ENCODE results near the gene TRDMT1. TPM values are rescaled to one million over a fixed set of nuclear protein-coding genes. Genes with fewer than 3 reads are reported as not detected.

Gene TRDMT1
- total and polyA plus RNA-seq, 12 donors, result 2.0 to 6.3 (median 3.7) TPM

DNA sequence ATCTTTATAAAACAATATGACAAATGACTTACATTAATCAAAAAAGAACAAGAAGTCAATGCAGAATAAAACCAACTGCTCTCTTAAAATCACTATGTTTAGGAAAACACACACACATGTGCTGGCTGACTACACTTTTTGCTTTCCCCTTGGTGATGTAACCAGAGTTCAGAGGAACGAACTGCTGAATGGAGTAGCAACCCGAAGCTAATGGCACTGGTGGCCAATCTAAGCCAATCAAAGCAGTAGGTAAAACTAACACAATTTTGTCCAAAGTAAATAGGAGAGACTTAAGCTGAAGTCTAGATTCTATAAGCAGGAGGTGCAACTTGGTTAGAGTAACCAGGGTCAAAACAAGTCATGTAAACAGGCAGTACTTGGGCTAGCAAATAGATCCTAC lies 38.6 kb downstream of the TRDMT1 start:
- H3K9me3 ChIP-seq, result peaks cover 0 to 4% (median 0%) of the 10 kb centered on the region in 11 donors
- no peak overlapping the region for H3K4me3 ChIP-seq
- no peak for DNase-seq
- TF ChIP-seq CTCF (IDR thresholded peaks at IDR 0.05), result no peak
- ATAC-seq, result no peak
- intact Hi-C loops (cut with DNase I), result no loop called here
- H3K27me3 ChIP-seq, result no peaks in the 10 kb centered on the region
- no peaks in the 10 kb centered on the region for H3K36me3 ChIP-seq
- no peak overlapping the region for H3K27ac ChIP-seq
- 84 to 91% methylated on average over 2 of the region's 2 CpGs for WGBS, 2 donors
- H3K4me1 ChIP-seq, result no peaks in the 10 kb centered on the region

GRCh38 chr10:17161775-17162174 lies 39.7 kb downstream of the TRDMT1 start:
- no peak for TF ChIP-seq CTCF (IDR thresholded peaks at IDR 0.05)
- ATAC-seq (no peak), DNase-seq (no peak)
- Histone ChIP-seq H3K9me3 (peaks cover 0 to 4% (median 0%) of the 10 kb centered on the region in 11 donors), H3K36me3 (peaks cover 0 to 4% (median 0%) of the 10 kb centered on the region in 9 donors), H3K4me1 (no peaks in the 10 kb centered on the region), H3K4me3 (no peak overlapping the region), H3K27me3 (no peaks in the 10 kb centered on the region), H3K27ac (no peak overlapping the region)
- WGBS, 2 donors, result 62 to 78% methylated on average over 3 of the region's 3 CpGs
- intact Hi-C loops (cut with DNase I), result no loop called here

- ATAC-seq (no peak), DNase-seq (no peak)
- Histone ChIP-seq H3K9me3 (no peaks in the 10 kb centered on the region), H3K27ac (no peak overlapping the region), H3K4me3 (no peak overlapping the region), H3K36me3 (peaks cover 0 to 7% (median 0%) of the 10 kb centered on the region in 9 donors), H3K4me1 (no peaks in the 10 kb centered on the region), H3K27me3 (no peaks in the 10 kb centered on the region)
- WGBS, 2 donors, result 82 to 86% methylated on average over 2 of the region's 2 CpGs
- intact Hi-C loops (cut with DNase I), result no loop called here
- no peak for TF ChIP-seq CTCF (IDR thresholded peaks at IDR 0.05)
Measured at GRCh38 chr10:17157024-17157423, 44.4 kb downstream of the TRDMT1 start.

GRCh38 chr10:17155826-17156225 lies 45.6 kb downstream of the TRDMT1 start:
- Histone ChIP-seq H3K27ac (no peak overlapping the region), H3K9me3 (no peaks in the 10 kb centered on the region), H3K4me3 (no peak overlapping the region), H3K36me3 (peaks cover 0 to 7% (median 0%) of the 10 kb centered on the region in 9 donors), H3K4me1 (no peaks in the 10 kb centered on the region), H3K27me3 (no peaks in the 10 kb centered on the region)
- intact Hi-C loops (cut with DNase I), result no loop called here
- DNase-seq (no peak), ATAC-seq (no peak)
- TF ChIP-seq CTCF (IDR thresholded peaks at IDR 0.05), result no peak

GRCh38 chr10:17154116-17154515 lies 47.4 kb downstream of the TRDMT1 start:
- intact Hi-C loops (cut with DNase I), result no loop called here
- peaks cover 0 to 7% (median 0%) of the 10 kb centered on the region in 9 donors for H3K36me3 ChIP-seq
- H3K4me1 ChIP-seq, result peaks cover 0 to 1% (median 0%) of the 10 kb centered on the region in 9 donors
- H3K9me3 ChIP-seq, result no peaks in the 10 kb centered on the region
- no peak for DNase-seq
- no peak overlapping the region for H3K27ac ChIP-seq
- no peak for ATAC-seq
- TF ChIP-seq CTCF (IDR thresholded peaks at IDR 0.05), result no peak
- no peak overlapping the region for H3K4me3 ChIP-seq
- no peaks in the 10 kb centered on the region for H3K27me3 ChIP-seq

All from heart right ventricle (tissue), 16 donors.